RCC 7860 (cell line): ENCODE results near the gene RHBDD2.
"Not testable (repeated sequence)": the region's sequence is repeated elsewhere in the genome, so short reads cannot be mapped to it uniquely, and the experiment has no call there.

Experiments
- DNase-seq: peaks from one replicate; pipeline ENCODE4 v3.0.0-alpha.2; 2015; ENCODE audit warnings: low spot score
- FAIRE-seq: peaks from 2 replicates; lab custom pipeline; 2012; peaks lifted over from hg19 to GRCh38; lab: Jason Lieb, UNC

RHBDD2 gene

GRCh38 chr7:75866114-75866488, 12.7 kb upstream of the RHBDD2 start:
- DNase-seq, result no peak
- FAIRE-seq, result no peak

- DNase-seq (peak; percentile 53), FAIRE-seq (no peak)
Observed at GRCh38 chr7:75866489-75867389, 12.1 kb upstream of the RHBDD2 start.

DNA sequence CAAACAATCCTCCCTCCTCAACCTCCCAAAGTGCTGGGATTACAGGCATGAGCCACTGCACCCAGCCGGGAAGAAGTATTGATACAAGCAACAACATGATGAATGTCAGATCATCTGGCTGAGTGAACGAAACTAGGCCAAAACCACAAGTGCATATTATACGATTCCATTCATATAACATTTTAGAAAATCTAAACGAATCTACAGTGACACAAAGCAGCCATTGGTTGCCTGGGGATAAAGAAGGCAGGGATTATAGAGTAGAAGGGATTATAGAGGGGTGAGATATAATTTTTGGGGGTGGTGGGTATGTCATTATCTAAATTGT, 11.5 kb upstream of the RHBDD2 start:
- no peak for DNase-seq
- FAIRE-seq, result no peak

DNA sequence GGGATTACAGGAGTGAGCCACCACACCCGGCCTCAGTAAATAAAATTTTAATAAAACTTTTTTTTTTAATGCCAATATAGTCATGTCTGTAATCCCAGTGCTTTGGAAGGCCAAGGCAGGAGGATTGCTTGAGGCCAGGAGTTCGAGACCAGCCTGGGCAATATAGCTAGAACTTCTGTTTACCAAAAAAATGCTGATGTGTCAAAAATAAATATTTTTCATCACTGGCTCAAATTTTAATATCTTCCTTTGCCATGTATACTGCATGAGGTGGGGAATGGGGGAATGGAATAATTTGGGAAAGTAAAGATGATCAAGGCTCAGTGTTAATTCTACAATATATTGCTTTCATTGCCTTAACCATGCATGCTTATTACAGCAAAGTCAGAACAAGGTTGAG, 10.7 kb upstream of the RHBDD2 start:
- no peak for FAIRE-seq
- no peak for DNase-seq

DNA sequence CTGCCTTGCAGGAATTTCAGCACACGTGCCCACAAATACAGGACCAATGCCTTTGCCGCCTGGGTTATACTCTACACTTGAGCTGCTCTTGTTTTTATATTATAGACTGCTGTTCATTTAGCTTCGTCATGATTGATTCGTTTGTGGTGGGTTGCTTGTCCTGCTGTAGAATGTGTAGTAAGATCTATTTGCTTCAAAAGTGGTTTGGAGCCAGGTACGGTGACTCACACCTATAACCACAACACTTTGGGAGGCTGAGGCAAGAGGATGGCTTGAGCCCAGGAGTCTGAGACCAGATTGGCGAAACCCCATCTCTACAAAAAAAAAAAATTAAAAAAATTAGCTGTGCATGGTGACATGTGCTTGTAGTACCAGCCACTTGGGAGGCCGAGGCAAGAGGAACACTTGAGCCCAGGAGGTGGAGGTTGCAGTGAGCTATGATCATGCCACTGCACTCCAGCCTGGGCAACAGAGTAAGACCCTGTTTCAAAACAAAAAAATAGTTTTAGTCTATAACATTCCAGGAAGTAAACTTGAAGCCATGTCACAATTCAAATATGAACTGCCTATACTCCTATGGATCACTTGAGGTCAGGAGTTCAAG, 9.0 kb upstream of the RHBDD2 start:
- DNase-seq (peak; percentile 50), FAIRE-seq (no peak)

DNA sequence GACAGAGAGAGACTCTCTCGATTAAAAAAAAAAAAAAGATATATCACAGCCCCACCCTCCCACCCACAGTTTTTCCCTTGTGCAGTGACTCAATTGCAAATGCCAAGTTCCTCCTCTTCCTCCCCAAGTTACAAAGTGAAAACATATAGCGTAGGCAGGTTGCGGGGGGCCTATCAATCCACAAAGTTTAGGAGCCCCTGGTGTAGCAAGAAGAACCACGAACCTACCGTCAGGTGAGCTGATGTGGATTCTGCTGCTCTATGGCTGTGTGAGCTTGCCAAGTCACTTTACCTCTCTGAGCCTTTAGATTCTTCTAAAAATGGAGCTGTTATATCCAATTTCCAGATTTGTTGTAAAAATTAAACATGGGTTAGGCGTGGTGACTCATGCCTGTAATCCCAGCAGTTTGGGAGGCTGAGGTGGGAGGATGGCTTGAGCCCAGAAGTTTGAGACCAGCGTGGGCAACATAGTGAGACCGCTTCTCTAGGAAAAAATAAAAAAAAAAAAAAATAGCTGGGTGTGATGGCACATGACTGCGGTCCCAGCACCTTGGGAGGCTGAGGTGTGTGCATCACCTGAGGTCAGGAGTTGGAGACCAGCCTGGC, 8.2 kb upstream of the RHBDD2 start:
- DNase-seq (no peak), FAIRE-seq (no peak)

DNA sequence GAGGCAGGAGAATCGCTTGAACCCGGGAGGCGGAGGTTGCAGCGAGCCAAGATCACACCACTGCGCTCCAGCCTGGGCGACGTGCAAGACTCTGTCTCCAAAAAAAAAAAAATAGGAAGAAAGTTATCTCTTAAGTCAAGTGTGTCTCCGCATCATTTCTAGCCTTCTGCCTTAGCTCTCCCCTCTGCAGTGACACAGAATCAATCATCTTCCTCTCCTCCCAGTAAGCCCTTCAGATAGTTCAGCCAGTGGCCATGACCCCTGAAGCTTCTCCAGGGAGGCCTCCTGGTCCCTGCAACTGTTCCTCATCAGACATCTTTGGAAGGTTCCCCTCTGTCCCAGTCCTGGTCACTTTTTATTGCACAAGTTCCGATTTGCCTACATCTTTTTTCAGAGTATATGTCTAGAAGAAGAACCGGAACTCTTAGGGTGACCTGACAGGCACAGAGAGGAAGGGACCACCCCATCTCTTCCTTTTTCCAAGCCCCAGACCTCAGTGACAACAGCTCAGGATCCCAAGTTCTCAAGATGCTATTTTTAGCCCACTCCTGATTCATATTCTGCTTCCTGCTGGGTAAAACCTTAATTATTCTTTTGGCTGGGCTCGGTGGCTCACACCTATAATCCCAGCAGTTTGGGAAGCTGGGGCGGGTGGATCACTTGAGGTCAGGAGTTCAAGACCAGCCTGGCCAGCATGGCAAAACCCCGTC, 6.6 kb upstream of the RHBDD2 start:
- no peak for DNase-seq
- FAIRE-seq, result no peak

DNA sequence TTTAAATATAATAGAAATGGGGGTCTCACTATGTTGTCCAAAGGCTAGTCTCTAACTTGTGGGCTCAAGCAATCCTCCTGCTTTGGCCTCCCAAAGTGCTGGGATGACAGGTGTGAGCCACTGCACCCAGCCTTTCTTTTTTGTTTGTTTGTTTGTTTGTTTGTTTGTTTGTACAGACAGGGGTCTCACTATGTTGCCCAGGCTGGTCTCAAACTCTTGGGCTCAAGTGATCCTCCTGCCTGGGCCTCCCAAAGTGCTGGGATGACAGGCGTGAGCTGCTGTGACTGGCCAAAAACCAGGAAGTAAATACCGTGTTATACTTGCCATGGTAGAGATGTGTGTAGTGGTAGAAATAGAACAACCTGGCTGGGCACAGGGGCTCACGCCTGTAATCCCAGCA, 4.7 kb upstream of the RHBDD2 start:
- not testable (repeated sequence) for DNase-seq, FAIRE-seq

- DNase-seq (no peak), FAIRE-seq (no peak)
Observed at GRCh38 chr7:75875113-75876080, 3.4 kb upstream of the RHBDD2 start.

DNA sequence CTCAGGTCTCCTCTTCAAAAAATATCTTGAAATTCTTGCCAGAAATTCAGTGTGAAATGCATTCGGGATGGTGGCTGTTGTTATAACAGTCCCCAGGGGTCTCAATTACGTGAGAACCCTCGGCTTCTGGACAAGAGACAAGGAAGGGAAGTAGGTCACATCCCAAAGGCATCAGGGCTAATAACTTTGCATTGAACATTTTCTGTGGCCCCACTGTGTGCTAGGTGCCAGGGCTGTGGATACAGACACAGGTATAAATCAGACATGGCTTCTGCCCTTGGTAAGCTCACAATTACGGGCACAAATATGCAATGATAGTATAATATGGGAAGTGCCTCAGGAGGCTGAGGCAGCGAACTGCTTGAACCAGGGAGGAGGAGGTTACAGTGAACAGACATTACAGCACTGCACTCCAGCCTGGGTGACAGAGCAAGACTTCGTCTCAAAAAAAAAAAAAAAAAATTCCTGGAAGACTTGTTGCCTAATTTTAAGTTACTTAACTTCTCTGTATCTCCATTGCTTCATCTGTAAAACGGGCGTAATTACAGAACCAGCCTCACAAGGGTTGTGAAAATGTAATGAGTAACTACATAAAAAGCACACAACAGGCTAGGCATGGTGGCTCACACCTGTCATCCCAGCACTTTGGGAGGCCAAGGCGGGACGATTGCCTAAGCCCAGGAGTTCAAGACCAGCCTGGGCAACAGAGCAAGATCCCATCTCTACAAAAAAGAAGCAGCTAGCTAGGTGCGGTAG, 2.5 kb upstream of the RHBDD2 start:
- DNase-seq (no peak), FAIRE-seq (no peak)

GRCh38 chr7:75878312-75878768, 494 bp upstream of the RHBDD2 start:
- DNase-seq (no peak), FAIRE-seq (no peak)

GRCh38 chr7:75879771-75880184, 944 bp downstream of the RHBDD2 start:
- DNase-seq (peak; percentile 20), FAIRE-seq (no peak)

DNA sequence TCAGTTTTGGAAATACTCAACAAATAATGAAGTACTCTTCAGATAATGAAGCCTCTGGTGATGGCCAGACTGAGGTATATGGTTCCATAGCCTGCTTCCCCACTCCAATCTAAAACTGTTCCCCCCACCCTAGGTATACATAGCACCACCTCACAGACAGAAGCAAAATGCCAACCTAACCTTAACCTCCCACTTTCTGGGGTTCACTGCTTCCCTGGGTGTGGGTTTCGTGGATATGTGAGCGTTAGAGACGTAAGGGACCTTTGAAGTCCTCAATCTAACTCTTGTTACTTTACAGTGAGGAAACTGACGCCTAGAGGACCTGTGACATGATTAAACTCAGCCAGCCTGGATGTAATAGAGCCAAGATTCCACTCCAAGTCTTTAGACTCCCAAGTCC, 1.4 kb downstream of the RHBDD2 start:
- DNase-seq (no peak), FAIRE-seq (no peak)

DNA sequence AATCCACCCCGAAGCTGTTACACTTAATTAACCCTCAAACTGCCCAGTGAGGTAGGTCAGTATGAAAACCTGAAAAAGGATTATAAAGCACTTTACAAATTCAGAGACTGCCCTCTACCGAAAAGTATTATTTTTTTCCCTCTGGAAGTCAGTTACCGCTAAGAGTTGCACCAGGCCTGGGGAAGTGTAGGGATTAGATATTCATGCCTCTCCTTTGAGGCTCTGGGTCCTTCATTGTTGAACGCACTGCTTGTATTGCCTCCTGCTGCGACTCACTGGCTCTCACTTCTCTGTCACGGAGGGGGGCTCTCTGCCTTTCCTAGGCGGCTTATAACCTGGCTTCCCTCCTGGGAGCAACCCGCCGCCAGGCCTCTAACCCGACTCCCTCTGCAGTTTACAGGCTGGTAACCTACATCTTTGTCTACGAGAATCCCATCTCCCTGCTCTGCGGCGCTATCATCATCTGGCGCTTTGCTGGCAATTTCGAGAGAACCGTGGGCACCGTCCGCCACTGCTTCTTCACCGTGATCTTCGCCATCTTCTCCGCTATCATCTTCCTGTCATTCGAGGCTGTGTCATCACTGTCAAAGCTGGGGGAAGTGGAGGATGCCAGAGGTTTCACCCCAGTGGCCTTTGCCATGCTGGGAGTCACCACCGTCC, 2.7 kb downstream of the RHBDD2 start:
- FAIRE-seq, result no peak
- DNase-seq, result no peak

- DNase-seq, FAIRE-seq: not testable (repeated sequence)
Observed at GRCh38 chr7:75883265-75883824, 4.5 kb downstream of the RHBDD2 start.

DNA sequence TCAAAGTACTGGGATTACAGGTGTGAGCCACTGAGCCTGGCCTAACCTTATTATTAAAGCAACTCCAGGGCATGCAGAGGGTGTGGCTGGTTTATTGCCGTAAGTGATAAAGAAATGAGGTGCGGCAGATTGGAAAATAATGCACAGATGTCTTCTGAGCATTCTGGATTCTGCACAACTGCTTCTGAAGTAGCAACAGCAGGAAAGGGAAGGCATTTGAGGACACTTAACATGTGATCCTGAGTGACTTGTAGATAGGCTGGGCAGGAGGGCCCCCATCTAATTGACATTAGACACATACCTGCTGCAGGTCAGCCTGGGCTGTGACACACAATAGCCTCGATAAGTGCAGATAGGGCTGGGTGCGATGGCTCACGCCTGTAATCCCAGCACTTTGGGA, 5.6 kb downstream of the RHBDD2 start:
- DNase-seq, result no peak
- FAIRE-seq, result no peak

DNA sequence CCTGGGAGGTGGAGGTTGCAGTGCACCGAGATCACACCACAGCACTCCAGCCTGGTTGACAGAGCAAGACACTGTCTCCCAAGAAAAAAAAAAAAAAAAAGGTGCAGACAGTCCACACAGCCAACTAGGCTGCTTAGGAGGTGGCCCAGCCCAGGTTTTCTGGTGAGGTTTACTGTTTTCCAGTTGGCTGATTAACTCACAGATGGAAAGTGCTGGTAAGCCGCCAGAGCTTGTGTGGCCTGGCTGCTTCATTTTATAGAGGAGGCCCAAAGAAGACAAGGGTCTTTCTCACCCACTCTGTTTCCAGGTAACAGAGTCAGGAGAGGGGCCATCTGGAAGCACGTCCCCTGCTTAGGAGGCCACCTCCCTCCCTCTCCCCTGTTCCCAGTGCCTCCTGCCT, 6.2 kb downstream of the RHBDD2 start:
- FAIRE-seq, result no peak
- DNase-seq, result no peak

DNA sequence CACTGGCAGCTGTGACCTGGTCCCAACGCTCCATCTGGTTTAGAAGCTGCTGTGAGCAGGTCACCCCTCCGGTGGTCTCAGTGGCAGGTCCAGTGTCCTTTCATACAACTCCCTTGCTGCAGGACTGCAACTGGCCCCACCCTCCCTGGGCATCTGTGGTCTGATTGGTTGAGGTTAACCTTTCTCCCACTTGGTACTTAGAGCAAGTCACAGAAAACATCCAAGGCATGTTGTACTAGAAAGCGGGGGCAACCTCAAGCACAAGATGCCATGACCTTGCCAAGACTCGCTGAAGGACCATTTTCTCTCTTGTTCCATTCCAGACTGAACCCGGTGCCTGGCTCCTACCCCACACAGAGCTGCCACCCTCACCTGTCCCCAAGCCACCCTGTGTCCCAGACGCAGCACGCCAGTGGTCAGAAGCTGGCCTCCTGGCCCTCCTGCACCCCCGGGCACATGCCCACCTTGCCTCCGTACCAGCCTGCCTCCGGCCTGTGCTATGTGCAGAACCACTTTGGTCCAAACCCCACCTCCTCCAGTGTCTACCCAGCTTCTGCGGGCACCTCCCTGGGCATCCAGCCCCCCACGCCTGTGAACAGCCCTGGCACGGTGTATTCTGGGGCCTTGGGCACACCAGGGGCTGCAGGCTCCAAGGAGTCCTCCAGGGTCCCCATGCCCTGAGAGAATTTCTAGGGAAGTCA, 9.0 kb downstream of the RHBDD2 start:
- DNase-seq (no peak), FAIRE-seq (no peak)
